Ovary (tissue), 9 donors: Measurements from ENCODE around the gene CWC27. TPM values are rescaled to one million over a fixed set of nuclear protein-coding genes. Genes with fewer than 3 reads are reported as not detected.

Source experiments
- DNase-seq, 5 donors: peaks; one replicate each; pipeline ENCODE4 v3.0.0-alpha.2; 2019 to 2020
- H3K27ac ChIP-seq, 2 donors: fragments of 200-600 bp; one replicate each; pipeline versions ENCODE4 v1.5.1 to v1.8.0; 2019 to 2022
- H3K27me3 ChIP-seq: fragments of 200-600 bp; one replicate; pipeline ENCODE4 v1.8.0; 2022
- H3K36me3 ChIP-seq: fragments of 200-600 bp; sonication (generic); one replicate; pipeline ENCODE4 v1.5.1; 2019
- H3K4me1 ChIP-seq: one replicate; pipeline ENCODE4 v1.8.1; 2013; ENCODE audit warnings: mild to moderate bottlenecking, moderate library complexity; ENCODE audit not compliant: insufficient read depth
- H3K4me3 ChIP-seq: fragments of 200-600 bp; sonication (generic); one replicate; pipeline ENCODE4 v1.5.1; 2017
- H3K9me3 ChIP-seq, 2 donors: fragments of 200-600 bp in 1 of 2; sonication (generic) in 1 of 2; one replicate each; pipeline versions ENCODE4 v1.5.1 to v1.8.1; 2013 to 2019; ENCODE audit warnings: mild to moderate bottlenecking in 1 of 2, moderate library complexity in 1 of 2
- EP300 ChIP-seq: sonication (generic); formaldehyde crosslinking; IDR thresholded peaks from one replicate; pipeline ENCODE4 v1.6.1; 2017; ENCODE audit warnings: antibody characterized with exemption
- POLR2A ChIP-seq: fragments of 450-650 bp; IDR thresholded peaks from one replicate; pipeline ENCODE4 v1.6.1; 2017; ENCODE audit warnings: antibody characterized with exemption, mild to moderate bottlenecking, moderate library complexity
- WGBS, 3 donors: extraction: QIAGEN DNeasy Blood & Tissue Kit in 1 of 3; methylation state at CpG; one replicate each; pipeline versions ENCODE4 v1.1.5 to v1.1.7; 2013 to 2017; 5-methylcytosine and 5-hydroxymethylcytosine counted together
- intact Hi-C, 4 donors: fragments of 100-400 bp; cut with DNase I; formaldehyde crosslinking; loops; one replicate each; pipeline versions ENCODE4 v1.11.0 to v1.15.1; 2022 to 2023
- polyA plus RNA-seq, 2 donors: library from polyadenylated mRNA; stranded (reverse); fragments of 200-250 nt in 1 of 2; fragments of 350-450 nt in 1 of 2; fragmentation: Illumina TruSeq in 1 of 2; extraction: RNeasy Lipid Tissue Mini Kit (QIAGEN cat#74804) in 1 of 2; gene quantifications; one replicate each; pipeline ENCODE4 v1.2.3, GENCODE V29; 2013 to 2014
- total RNA-seq, 7 donors: library from RNA; depleted of rRNA in 2 of 7; stranded (reverse); fragments of >200 nt in 2 of 7; fragmentation: NEBNext Ultra II Directional in 3 of 7; extraction: Animal tissue kit (Norgen Biotek cat#: 25700) in 3 of 7; gene quantifications; one replicate each; pipeline versions ENCODE4 v1.1.0 to v1.2.4, GENCODE V29; 2016 to 2023
- TF ChIP-seq, protein P1 (sequence below), 3 donors: fragments of 450-650 bp in 2 of 3; fragments of 200-600 bp in 1 of 3; IDR thresholded peaks; one replicate each; pipeline versions ENCODE4 v1.5.1 to v1.8.0; 2016 to 2022; ENCODE audit warnings: antibody characterized with exemption in 3 of 3, mild to moderate bottlenecking in 1 of 3
- donor health status: DM: no; HTN: no; CAD: no; lungs with moderate emphysema.
- donor health status: DM: no; HTN: no; CAD: no.
- donor health status: Bipolar disorder and iron deficiency.
- donor health status: DM: yes; HTN: yes; CAD: no.
- donor health status: DM: no; HTN: no; CAD: no.
- donor health status: DM: yes; HTN: yes; CAD: no.

CWC27 gene
- total and polyA plus RNA-seq, 9 donors, result 10.0 to 23.1 (median 18.9) TPM

DNA sequence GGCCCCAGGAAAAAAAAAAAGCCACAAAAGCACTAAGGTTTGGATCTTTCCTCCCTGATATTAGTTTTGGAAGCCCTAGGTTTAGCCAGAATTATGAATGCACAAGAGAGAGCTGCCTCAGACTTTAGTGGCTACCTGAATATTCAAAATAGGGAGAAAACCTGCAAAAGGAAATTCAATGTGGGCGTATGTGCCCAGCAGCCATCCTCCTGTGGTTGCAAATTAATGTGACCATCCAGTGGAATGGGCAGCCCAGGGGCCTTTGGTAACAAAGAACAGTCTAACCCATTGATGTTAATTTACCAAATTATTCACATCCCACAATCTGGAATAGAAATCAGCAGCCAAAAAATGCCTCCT is 298.4 kb downstream of the CWC27 start:
- no peaks in the 10 kb centered on the region for H3K27me3 ChIP-seq
- H3K9me3 ChIP-seq, result no peaks in the 10 kb centered on the region
- H3K27ac ChIP-seq, result no peak overlapping the region
- TF ChIP-seq, protein P1, sequence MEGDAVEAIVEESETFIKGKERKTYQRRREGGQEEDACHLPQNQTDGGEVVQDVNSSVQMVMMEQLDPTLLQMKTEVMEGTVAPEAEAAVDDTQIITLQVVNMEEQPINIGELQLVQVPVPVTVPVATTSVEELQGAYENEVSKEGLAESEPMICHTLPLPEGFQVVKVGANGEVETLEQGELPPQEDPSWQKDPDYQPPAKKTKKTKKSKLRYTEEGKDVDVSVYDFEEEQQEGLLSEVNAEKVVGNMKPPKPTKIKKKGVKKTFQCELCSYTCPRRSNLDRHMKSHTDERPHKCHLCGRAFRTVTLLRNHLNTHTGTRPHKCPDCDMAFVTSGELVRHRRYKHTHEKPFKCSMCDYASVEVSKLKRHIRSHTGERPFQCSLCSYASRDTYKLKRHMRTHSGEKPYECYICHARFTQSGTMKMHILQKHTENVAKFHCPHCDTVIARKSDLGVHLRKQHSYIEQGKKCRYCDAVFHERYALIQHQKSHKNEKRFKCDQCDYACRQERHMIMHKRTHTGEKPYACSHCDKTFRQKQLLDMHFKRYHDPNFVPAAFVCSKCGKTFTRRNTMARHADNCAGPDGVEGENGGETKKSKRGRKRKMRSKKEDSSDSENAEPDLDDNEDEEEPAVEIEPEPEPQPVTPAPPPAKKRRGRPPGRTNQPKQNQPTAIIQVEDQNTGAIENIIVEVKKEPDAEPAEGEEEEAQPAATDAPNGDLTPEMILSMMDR (IDR thresholded peaks at IDR 0.05), result no peak
- TF ChIP-seq POLR2A (no peak), EP300 (no peak)
- intact Hi-C loops, result no loop called here
- no peaks in the 10 kb centered on the region for H3K4me1 ChIP-seq
- no peaks in the 10 kb centered on the region for H3K36me3 ChIP-seq
- 94 to 96% (median 96%) methylated on average over 1 of the region's 1 CpG for WGBS, 3 donors
- no peak overlapping the region for H3K4me3 ChIP-seq
- DNase-seq, result no peak

Other genes with a start within 250 kb of the CWC27 start
- not detected for gene SHISAL2B, start 78.4 kb upstream of the CWC27 start, total RNA-seq
- gene SHISAL2B, start 78.4 kb upstream of the CWC27 start, polyA plus RNA-seq, result 1 to 10 TPM in 1 of 2 donors, not detected in 1; 1.5 TPM
- gene SREK1IP1, start 239 bp upstream of the CWC27 start, total RNA-seq, result 10 to 100 TPM in 5 of 7 donors, 1 to 10 TPM in 2; 6.1 to 18.9 (median 15.8) TPM
- 1 to 10 TPM; 7.1 to 7.2 TPM for gene SREK1IP1, start 239 bp upstream of the CWC27 start, polyA plus RNA-seq